ENCODE results near the gene PKP4. TPM values are rescaled to one million over a fixed set of nuclear protein-coding genes. Genes with fewer than 3 reads are reported as not detected.

Gene PKP4
- total RNA-seq, 1 experiment from 2014 or later: 52.0 TPM

DNA sequence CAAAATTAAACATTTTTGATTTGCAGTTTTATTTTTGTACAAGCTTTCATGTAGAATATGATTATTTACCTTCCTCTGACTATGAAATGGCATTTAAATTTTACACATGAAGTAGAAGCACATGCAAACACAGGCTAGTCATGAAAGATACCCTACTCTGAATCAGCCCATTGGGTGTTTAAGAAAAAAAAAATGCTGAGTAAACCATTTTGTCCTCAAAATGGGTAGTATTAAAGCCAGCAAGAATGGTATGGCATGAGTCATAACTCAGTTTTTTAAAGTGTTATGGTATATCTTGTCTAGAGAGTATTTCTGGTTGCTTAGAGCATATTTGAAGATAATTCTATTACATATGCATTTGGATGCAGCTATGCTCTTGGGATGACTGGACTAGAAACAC lies 55.0 kb downstream of the PKP4 start:
- Histone ChIP-seq H3K4ac (ENCODE audit: low read depth, low read length) (no peak overlapping the region), H3K79me1 (ENCODE audit: insufficient read depth, low read depth, low read length, poor library complexity, severe bottlenecking) (peaks cover 7% of the 10 kb centered on the region), H3K4me2 (ENCODE audit: insufficient read depth, insufficient read length, low read length) (no peak overlapping the region), H3K23me2 (ENCODE audit: insufficient read length, low read depth, low read length, poor library complexity, severe bottlenecking) (no peaks in the 10 kb centered on the region), H4K5ac (ENCODE audit: insufficient read length, low read depth, low read length) (no peak overlapping the region), H3K79me2 (ENCODE audit: insufficient read depth, low read length) (peaks cover 14% of the 10 kb centered on the region; the same call in 1 of the 2 replicates), H4K8ac (replicated peaks; ENCODE audit: insufficient read length, low read depth, low read length) (no peak overlapping the region), H2BK15ac (ENCODE audit: low read depth, low read length) (no peak overlapping the region), H2BK20ac (ENCODE audit: low read depth, low read length, poor library complexity, severe bottlenecking) (no peak overlapping the region), H3K27me3 (ENCODE audit: insufficient read depth, low read length) (no peaks in the 10 kb centered on the region), H3K23ac (ENCODE audit: insufficient read length, low read depth, low read length) (no peak overlapping the region), H4K20me1 (ENCODE audit: control insufficient read depth, insufficient read depth, insufficient read length) (no peaks in the 10 kb centered on the region), H2AK5ac (ENCODE audit: insufficient read length, low read length) (no peak overlapping the region), H3K27ac (ENCODE audit: insufficient read length, low read depth, low read length) (no peak overlapping the region), H2BK120ac (ENCODE audit: low read depth, low read length, poor library complexity, severe bottlenecking) (no peak overlapping the region), H3T11ph (ENCODE audit: low read length) (no peak overlapping the region), H2BK12ac (ENCODE audit: insufficient read length, low read depth, low read length) (no peak overlapping the region), H3K18ac (ENCODE audit: insufficient read length, low read depth, low read length) (no peak overlapping the region), H4K91ac (ENCODE audit: insufficient read length, low read depth, low read length) (no peak overlapping the region), H3K9ac (ENCODE audit: extremely low read depth, insufficient read length, low read length) (no peak overlapping the region), H3K56ac (ENCODE audit: insufficient read length, low read depth, low read length) (no peak overlapping the region), H3K9me3 (ENCODE audit: control insufficient read depth, low read depth, low read length) (no peaks in the 10 kb centered on the region), H3K4me1 (ENCODE audit: insufficient read depth, low read length) (peaks cover 7% of the 10 kb centered on the region; the same call in 1 of the 2 replicates), H2BK5ac (ENCODE audit: insufficient read length, low read length) (no peak overlapping the region), H2AFZ (ENCODE audit: low read length) (no peak overlapping the region), H3K14ac (ENCODE audit: insufficient read depth, low read length) (no peak overlapping the region)
- TF ChIP-seq CTCF (conservative IDR thresholded peaks at IDR 0.05): no peak
- H3K27ac Mint-ChIP-seq: no peak overlapping the region
- peaks cover 0 to 5% (median 0%) of the 10 kb centered on the region in 3 experiments; a peak in 1 of 7 replicates for H3K36me3 Mint-ChIP-seq (ENCODE audit: insufficient read depth in 1 of 3, low read depth in 3 of 3)
- H3K27me3 Mint-ChIP-seq (ENCODE audit: low read depth): no peaks in the 10 kb centered on the region
- no peak overlapping the region for H3K4me3 Mint-ChIP-seq
- H3K9me3 Mint-ChIP-seq: no peaks in the 10 kb centered on the region
- no peak for DNase-seq
- peaks cover 22 to 30% of the 10 kb centered on the region in 2 experiments for H3K4me1 Mint-ChIP-seq
